GM18505 (cell line): ENCODE measurements around the gene FAM237B.

Source experiments
- ATAC-seq: cut with Tn5 transposase; IDR thresholded peaks from one replicate; pipeline ENCODE4 v1.9.1; 2021; ENCODE audit not compliant: unreplicated experiment
- POLR2A ChIP-seq: IDR thresholded peaks from 4 replicates; pipeline ENCODE4 v1.6.1; 2011; ENCODE audit warnings: borderline replicate concordance; ENCODE audit not compliant: insufficient read depth, insufficient read length; ENCODE audit errors: extremely low read depth

FAM237B gene

DNA sequence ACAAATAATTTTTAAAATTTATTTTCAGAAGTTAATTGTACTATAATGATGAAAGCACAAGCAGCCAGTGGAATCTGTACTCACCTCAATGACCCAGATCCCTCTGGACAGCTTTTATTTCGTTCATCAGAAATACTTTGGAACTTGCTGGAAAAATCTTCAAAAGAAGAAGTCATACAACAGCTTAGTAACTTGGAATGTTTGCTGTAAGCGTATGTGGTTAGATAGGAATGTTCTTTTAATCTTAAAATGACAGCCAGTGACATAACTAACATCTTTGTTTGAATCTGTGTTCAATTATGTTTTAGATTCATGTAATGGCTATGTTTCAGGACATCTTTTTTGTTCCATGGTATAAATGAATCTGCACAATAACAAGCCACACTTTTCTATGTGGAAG is 49.4 kb downstream of the FAM237B start:
- ATAC-seq: no peak
- no peak for TF ChIP-seq POLR2A

DNA sequence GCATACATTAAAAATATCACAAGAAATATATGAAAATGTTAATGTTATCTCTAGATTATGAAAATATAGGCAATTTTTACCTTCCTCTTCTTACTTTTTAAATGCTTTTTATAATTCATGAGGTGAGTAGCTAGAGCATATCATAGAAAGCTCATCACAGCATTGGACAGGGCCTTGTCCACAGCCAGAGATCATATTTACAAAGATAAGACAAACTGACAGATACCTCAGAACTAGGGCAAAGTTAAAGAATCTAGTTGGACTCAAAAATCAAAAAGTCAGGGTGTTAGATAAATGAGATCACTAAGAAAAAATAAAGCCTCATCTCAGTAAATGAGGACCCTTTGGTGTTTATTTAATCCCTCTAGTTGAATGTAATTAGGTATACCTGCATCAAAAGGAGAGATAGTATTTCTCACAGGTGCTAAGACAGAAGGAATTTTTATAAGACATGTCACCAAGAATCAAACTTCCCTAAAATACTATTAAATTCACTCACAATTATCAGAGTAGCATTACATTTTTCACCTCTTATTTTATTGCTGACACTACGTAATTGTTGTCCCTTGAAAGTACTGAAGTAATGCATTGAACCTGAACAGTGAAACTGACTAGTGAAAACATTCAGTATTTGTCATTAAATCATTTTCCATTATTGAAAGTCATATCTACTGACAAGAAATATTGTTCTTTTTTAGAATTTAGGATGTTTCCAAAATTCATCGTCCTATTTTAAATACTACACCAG is 50.5 kb downstream of the FAM237B start:
- ATAC-seq: no peak
- no peak for TF ChIP-seq POLR2A

DNA sequence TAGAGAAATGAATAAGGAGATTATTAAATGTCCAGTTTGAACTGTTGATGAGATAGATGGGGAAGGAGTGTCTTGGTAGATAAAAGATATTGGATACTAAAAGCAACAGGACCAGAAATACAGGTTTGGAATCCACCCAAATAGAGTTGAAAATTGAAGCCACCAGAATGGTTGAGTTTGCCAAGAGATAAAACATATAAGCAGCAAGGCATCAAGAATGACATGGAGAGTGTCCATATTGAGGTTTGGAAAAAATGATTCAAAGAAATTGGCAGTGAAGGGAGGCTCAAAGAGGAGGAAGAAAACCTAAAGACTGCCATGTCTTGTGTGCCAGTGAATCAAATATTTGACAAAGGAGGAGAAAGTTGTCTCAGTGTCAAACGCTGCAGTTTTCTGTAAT is 51.9 kb downstream of the FAM237B start:
- ATAC-seq: no peak

DNA sequence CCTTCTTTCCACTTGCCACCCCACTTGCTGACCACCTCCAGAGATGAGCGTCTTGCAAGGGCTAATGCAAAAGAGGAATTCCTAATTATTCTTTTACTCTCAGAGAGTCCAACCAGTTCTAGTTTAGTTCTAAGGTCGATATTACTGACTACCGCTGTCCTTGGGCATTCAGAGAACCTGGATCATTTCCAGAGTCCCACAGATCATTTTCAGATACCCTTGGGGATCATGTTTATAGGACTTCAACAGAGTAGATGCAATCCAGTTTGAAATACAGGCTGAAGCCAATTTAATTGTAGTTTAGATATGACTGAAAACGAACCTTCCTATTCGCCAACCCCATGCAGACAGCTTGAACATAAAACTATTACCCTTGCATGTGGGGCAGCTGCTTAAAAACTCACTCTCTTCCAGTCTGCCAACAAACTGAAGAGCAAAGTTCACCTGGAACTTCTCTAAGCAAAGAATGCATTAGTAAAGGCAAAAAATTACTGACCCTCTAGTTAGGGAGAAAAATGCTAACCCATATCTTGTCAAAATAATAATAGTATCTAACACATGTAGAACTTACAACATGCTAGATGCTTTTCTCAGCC is 53.7 kb downstream of the FAM237B start:
- no peak for TF ChIP-seq POLR2A
- no peak for ATAC-seq

More for the DNA sequence above, 51.9 kb downstream of the FAM237B start:
- no peak for TF ChIP-seq POLR2A

DNA sequence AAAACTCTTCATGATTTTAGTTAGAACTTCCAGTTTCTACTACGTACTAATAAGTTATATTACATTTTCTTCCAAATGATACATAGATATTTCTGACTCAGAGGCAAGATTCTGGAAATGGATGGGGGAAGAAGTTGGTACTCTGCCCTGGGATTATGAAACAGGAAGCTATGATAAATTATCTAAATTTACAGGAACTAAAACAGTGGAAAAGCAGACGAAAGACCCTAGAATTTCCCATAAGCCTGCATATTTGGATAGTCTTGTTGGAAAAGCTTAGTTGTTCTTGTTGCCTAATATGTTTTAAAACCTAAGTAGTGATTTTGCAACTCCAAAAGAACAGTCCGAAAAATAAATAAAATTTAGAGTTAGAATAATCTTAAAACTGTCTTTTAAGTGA is 54.3 kb downstream of the FAM237B start:
- no peak for ATAC-seq
- TF ChIP-seq POLR2A: no peak
